ENCODE measurements around the gene KIF7.

DNA sequence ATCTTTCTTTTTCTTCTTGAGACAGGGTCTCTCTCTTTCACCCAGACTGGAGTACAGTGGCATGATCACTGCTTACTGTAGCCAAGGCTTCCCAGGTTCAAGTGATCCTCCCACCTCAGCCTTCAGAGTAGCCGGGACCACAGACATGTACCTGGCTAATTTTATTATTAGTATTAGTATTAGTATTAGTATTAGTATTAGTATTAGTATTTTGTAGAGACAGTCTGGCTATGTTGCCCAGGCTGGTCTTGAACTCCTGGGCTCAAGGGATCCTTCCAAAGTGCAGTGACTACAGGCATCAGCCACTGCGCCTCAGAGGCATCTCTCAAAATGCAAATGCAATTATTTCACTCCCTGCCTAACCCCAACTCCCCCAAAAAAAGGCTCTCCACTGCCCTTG lies 1.7 kb downstream of the KIF7 start:
- TF ChIP-seq, protein P1, sequence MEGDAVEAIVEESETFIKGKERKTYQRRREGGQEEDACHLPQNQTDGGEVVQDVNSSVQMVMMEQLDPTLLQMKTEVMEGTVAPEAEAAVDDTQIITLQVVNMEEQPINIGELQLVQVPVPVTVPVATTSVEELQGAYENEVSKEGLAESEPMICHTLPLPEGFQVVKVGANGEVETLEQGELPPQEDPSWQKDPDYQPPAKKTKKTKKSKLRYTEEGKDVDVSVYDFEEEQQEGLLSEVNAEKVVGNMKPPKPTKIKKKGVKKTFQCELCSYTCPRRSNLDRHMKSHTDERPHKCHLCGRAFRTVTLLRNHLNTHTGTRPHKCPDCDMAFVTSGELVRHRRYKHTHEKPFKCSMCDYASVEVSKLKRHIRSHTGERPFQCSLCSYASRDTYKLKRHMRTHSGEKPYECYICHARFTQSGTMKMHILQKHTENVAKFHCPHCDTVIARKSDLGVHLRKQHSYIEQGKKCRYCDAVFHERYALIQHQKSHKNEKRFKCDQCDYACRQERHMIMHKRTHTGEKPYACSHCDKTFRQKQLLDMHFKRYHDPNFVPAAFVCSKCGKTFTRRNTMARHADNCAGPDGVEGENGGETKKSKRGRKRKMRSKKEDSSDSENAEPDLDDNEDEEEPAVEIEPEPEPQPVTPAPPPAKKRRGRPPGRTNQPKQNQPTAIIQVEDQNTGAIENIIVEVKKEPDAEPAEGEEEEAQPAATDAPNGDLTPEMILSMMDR (IDR thresholded peaks at IDR 0.05) = no peak
- TF ChIP-seq EZH2phosphoT487 (IDR thresholded peaks at IDR 0.05) = no peak
